ENCODE results near the gene TMEM120B. TPM values are rescaled to one million over a fixed set of nuclear protein-coding genes. Genes with fewer than 3 reads are reported as not detected.

TMEM120B gene
- total RNA-seq, 1 experiment from 2014 or later, result 18.5 TPM

DNA sequence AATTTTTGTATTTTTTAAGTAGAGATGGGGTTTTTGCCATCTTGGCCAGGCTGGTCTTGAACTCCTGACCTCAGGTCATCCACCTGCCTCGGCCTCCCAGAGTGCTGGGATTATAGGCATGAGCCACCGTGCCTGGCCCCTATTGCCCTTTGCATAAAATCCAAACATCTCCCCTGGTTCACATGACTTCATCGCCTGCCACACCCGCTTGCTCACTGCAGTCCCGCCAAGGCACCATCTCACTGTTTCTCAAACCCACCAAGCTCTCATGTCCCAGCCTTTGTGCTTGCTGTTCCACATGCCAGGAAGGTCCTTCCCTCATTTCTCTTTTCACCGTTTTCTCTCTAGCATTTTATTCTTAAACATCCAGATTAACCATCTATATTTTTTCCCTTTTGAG is 71.2 kb downstream of the TMEM120B start:
- POLR2A ChIA-PET (ENCODE audit: unreplicated experiment), result no interaction called here
- Histone ChIP-seq H3F3A (ENCODE audit: low read length, unreplicated experiment) (peaks cover 4% of the 10 kb centered on the region), H3K4me2 (ENCODE audit: low read length) (peak overlapping the region; percentile 62), H4K20me1 (ENCODE audit: low read length) (0 out of 2 replicates have a peak, but pooled peaks cover 10% of the 10 kb centered on the region), H3K4me1 (ENCODE audit: insufficient read depth, low read length) (peaks cover 57% of the 10 kb centered on the region), H3K9me3 (ENCODE audit: low read length) (no peaks in the 10 kb centered on the region), H3K27me3 (ENCODE audit: low read length) (no peaks in the 10 kb centered on the region), H3K9ac (ENCODE audit: low read length) (peak overlapping the region; percentile 75), H3K4me3 (ENCODE audit: low read length) (peak overlapping the region; percentile 15; the same call in 1 of the 2 replicates), H3K9me2 (replicated peaks; ENCODE audit: low read length) (no peaks in the 10 kb centered on the region), H3K79me2 (ENCODE audit: low read length) (peaks cover 69% of the 10 kb centered on the region), H3K27ac (ENCODE audit: low read length) (peak overlapping the region; percentile 88), H2AFZ (ENCODE audit: low read length) (no peak overlapping the region), H3K36me3 (ENCODE audit: low read depth, low read length) (peaks cover 46% of the 10 kb centered on the region)
- no TSS peak for BruUV-seq (replicated peaks)
- TF ChIP-seq EZH2 (IDR thresholded peaks at IDR 0.05; ENCODE audit: low read length, unreplicated experiment), result no peak
- TF ChIP-seq, protein P1, sequence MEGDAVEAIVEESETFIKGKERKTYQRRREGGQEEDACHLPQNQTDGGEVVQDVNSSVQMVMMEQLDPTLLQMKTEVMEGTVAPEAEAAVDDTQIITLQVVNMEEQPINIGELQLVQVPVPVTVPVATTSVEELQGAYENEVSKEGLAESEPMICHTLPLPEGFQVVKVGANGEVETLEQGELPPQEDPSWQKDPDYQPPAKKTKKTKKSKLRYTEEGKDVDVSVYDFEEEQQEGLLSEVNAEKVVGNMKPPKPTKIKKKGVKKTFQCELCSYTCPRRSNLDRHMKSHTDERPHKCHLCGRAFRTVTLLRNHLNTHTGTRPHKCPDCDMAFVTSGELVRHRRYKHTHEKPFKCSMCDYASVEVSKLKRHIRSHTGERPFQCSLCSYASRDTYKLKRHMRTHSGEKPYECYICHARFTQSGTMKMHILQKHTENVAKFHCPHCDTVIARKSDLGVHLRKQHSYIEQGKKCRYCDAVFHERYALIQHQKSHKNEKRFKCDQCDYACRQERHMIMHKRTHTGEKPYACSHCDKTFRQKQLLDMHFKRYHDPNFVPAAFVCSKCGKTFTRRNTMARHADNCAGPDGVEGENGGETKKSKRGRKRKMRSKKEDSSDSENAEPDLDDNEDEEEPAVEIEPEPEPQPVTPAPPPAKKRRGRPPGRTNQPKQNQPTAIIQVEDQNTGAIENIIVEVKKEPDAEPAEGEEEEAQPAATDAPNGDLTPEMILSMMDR (conservative IDR thresholded peaks at IDR 0.05; ENCODE audit: low read depth, low read length), result no peak
- TF ChIP-seq EZH2phosphoT487 (IDR thresholded peaks at IDR 0.05; ENCODE audit: borderline replicate concordance, low read length), result no peak
- CTCF ChIA-PET, result interaction anchor here (1.8 kb wide), 1 partner anchor 11 kb away, joined by 13 read pairs; no protein-coding TSS in a partner anchor
- no peak for ATAC-seq
- peak; percentile 69 for DNase-seq
- intact Hi-C loops (cut with micrococcal nuclease), result loop anchor here (1.0 kb wide), 1 partner anchor 11 kb away; no protein-coding TSS in a partner anchor

DNA sequence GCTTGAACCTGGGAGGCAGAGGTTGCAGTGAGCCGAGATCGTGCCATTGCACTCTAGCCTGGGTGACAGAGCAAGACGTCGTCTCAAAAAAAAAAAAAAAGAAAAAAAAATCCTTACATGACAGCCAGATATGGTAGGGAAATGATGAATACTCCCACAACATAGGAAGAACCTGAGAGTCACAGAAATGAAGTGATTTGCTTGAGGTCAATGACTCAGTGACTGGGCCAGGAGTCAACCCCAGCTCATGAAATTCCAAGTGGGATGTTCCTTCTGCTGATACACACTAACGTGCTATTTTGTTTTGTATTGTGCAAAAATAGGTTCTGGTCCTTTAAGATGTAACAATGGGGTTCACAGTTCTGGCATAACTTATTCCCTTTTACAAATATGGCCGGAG is 71.9 kb downstream of the TMEM120B start:
- CTCF ChIA-PET, result interaction anchor here (0.5 to 1.8 kb wide), 5 partner anchors 10 to 110 kb away, joined by 4 to 13 read pairs (median 6); no protein-coding TSS in a partner anchor
- Histone ChIP-seq H3K79me2 (ENCODE audit: low read length) (peaks cover 76% of the 10 kb centered on the region), H3K9me3 (ENCODE audit: low read length) (no peaks in the 10 kb centered on the region), H3K36me3 (ENCODE audit: low read depth, low read length) (peaks cover 39% of the 10 kb centered on the region), H3K9me2 (replicated peaks; ENCODE audit: low read length) (no peaks in the 10 kb centered on the region), H3K4me3 (ENCODE audit: low read length) (peak overlapping the region; percentile 15; the same call in 1 of the 2 replicates), H3K9ac (ENCODE audit: low read length) (peak overlapping the region; percentile 75), H3K4me1 (ENCODE audit: insufficient read depth, low read length) (peaks cover 64% of the 10 kb centered on the region), H3F3A (ENCODE audit: low read length, unreplicated experiment) (peaks cover 4% of the 10 kb centered on the region), H4K20me1 (ENCODE audit: low read length) (0 out of 2 replicates have a peak, but pooled peaks cover 10% of the 10 kb centered on the region), H3K27me3 (ENCODE audit: low read length) (no peaks in the 10 kb centered on the region), H3K4me2 (ENCODE audit: low read length) (peak overlapping the region; percentile 62), H3K27ac (ENCODE audit: low read length) (peak overlapping the region; percentile 88), H2AFZ (ENCODE audit: low read length) (no peak overlapping the region)
- intact Hi-C loops (cut with micrococcal nuclease), result loop anchor here (1.0 kb wide), 1 partner anchor 10 kb away; no protein-coding TSS in a partner anchor
- BruUV-seq (replicated peaks), result no TSS peak
- TF ChIP-seq, protein P1 (conservative IDR thresholded peaks at IDR 0.05; ENCODE audit: low read depth, low read length), result no peak
- TF ChIP-seq EZH2phosphoT487 (IDR thresholded peaks at IDR 0.05; ENCODE audit: borderline replicate concordance, low read length) (no peak), EZH2 (IDR thresholded peaks at IDR 0.05; ENCODE audit: low read length, unreplicated experiment) (no peak)
- POLR2A ChIA-PET (ENCODE audit: unreplicated experiment), result interaction anchor here (0.6 to 0.7 kb wide), 6 partner anchors 18 to 208 kb away, joined by 3 to 5 read pairs (median 4); partner anchors contain the start of gene TMEM120B
- DNase-seq (peak; percentile 98), ATAC-seq (peak; percentile 59)

GRCh38 chr12:121786440-121786825 is 73.9 kb downstream of the TMEM120B start:
- ATAC-seq, result peak; percentile 72
- ChIA-PET POLR2A (ENCODE audit: unreplicated experiment) (no interaction called here), CTCF (no interaction called here)
- Histone ChIP-seq H2AFZ (ENCODE audit: low read length) (no peak overlapping the region), H3F3A (ENCODE audit: low read length, unreplicated experiment) (peaks cover 4% of the 10 kb centered on the region), H3K4me3 (ENCODE audit: low read length) (no peak overlapping the region), H3K4me1 (ENCODE audit: insufficient read depth, low read length) (peaks cover 84% of the 10 kb centered on the region), H3K27ac (ENCODE audit: low read length) (peak overlapping the region; percentile 88), H3K9me3 (ENCODE audit: low read length) (no peaks in the 10 kb centered on the region), H3K9me2 (replicated peaks; ENCODE audit: low read length) (no peaks in the 10 kb centered on the region), H4K20me1 (ENCODE audit: low read length) (0 out of 2 replicates have a peak, but pooled peaks cover 9% of the 10 kb centered on the region), H3K79me2 (ENCODE audit: low read length) (peaks cover 83% of the 10 kb centered on the region), H3K4me2 (ENCODE audit: low read length) (peak overlapping the region; percentile 17), H3K9ac (ENCODE audit: low read length) (peak overlapping the region; percentile 42), H3K27me3 (ENCODE audit: low read length) (no peaks in the 10 kb centered on the region), H3K36me3 (ENCODE audit: low read depth, low read length) (peaks cover 23% of the 10 kb centered on the region; the same call in 1 of the 2 replicates)
- TF ChIP-seq EZH2phosphoT487 (IDR thresholded peaks at IDR 0.05; ENCODE audit: borderline replicate concordance, low read length), result no peak
- TF ChIP-seq, protein P1 (conservative IDR thresholded peaks at IDR 0.05; ENCODE audit: low read depth, low read length), result peak; percentile 25; the same call in 1 of the 2 replicates
- no TSS peak for BruUV-seq (replicated peaks)
- DNase-seq, result peak; percentile 100
- intact Hi-C loops (cut with micrococcal nuclease), result no loop called here
